Kidney epithelial cell (primary cell): Measurements from ENCODE around the gene LAMA4. TPM values are rescaled to one million over a fixed set of nuclear protein-coding genes. Genes with fewer than 3 reads are reported as not detected.

ENCODE experiments used
- DNase-seq: peaks from one replicate; pipeline ENCODE4 v3.0.0-alpha.2; 2010; ENCODE audit warnings: low read depth
- H3K27me3 ChIP-seq: 2 replicates; pipeline ENCODE4 v1.6.0; 2011; ENCODE audit warnings: low read length; ENCODE audit not compliant: control insufficient read depth, insufficient read depth
- H3K36me3 ChIP-seq: 2 replicates; pipeline ENCODE4 v1.5.1; 2011; ENCODE audit warnings: low read length; ENCODE audit not compliant: control insufficient read depth, insufficient read depth
- H3K4me3 ChIP-seq: 2 replicates; pipeline ENCODE4 v1.5.1; 2011; ENCODE audit warnings: low read depth, mild to moderate bottlenecking, control low read depth, low read length
- CTCF ChIP-seq: IDR thresholded peaks from 2 replicates; pipeline ENCODE4 v1.5.1; 2011; ENCODE audit warnings: mild to moderate bottlenecking, moderate library complexity, low read length, control low read depth, inconsistent platforms; ENCODE audit not compliant: insufficient read depth, poor library complexity, severe bottlenecking
- total RNA-seq: library from RNA; depleted of rRNA; stranded (reverse); fragments of >200 nt; gene quantifications from 2 replicates; pipeline ENCODE4 v1.2.3, GENCODE V29; 2015

Gene LAMA4
- total RNA-seq, 1 donor from 2014 or later: 5.6 TPM

- Histone ChIP-seq H3K36me3 (no peaks in the 10 kb centered on the region), H3K27me3 (no peaks in the 10 kb centered on the region), H3K4me3 (no peak overlapping the region)
- no peak for DNase-seq
- TF ChIP-seq CTCF: no peak
These were observed 34.1 kb upstream of the LAMA4 start for GRCh38 chr6:112288475-112288874.

DNA sequence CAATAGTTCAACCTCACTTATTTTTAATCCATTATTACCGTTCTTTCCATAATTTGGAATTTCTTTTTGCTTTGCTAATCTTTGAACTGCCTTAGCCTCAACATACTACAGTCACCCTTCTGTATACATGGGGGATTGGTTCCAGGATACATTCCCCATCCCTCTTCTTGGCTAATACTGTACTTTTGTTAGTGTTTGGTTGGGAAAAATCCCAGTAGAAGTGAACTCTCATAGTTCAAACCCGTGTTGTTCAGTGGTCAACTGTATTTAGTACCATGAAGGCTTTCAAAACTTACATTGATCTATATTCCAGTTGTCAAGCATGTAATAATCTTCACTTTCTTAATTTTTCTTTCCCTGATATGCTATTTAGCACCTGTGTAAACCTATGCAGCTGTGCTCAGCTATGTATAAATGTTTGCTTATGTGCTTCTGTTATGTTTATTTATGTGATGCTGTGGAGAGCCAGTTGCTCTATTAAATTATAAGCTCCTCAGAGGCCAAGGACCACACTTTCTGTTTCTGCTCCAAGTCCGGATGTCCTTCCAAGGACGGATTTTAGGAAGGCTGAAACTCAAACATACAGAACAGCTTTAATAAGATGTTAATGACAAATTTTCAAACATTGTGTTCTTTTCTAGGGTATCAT lies 33.3 kb upstream of the LAMA4 start:
- Histone ChIP-seq H3K4me3 (no peak overlapping the region), H3K27me3 (no peaks in the 10 kb centered on the region), H3K36me3 (no peaks in the 10 kb centered on the region)
- no peak for TF ChIP-seq CTCF
- no peak for DNase-seq

DNA sequence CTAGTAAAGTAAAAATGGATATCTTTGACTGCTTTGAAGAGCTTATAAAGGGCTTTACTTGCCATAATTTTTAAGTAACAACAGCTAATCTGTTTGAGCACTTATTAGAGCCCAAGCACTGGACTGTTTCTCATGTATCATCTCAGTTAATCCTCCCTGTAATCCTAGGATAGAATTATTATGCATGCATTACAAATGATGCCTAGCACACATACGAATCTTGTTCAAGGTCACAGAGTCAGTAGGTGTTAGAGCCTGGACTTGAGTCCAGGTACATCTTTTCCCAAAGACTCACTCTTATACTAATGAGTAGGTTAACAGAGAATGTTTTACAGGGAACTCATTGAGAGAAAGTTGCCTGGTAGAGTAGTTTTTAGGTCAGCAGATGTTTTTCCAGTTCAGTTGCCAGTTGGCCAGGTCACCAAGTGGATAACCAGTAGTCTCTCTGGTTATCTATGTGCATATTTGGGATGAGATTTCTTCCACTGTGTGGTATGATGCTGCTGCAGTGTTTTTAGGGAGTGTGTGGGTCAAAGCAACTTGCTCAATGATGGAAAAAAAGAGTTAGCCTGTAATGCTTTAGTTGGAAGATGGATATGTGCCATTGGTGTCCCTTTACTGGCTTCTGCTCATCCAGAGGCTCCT lies 32.3 kb upstream of the LAMA4 start:
- Histone ChIP-seq H3K27me3 (no peaks in the 10 kb centered on the region), H3K4me3 (no peak overlapping the region), H3K36me3 (no peaks in the 10 kb centered on the region)
- no peak for DNase-seq
- no peak for TF ChIP-seq CTCF

- Histone ChIP-seq H3K36me3 (no peaks in the 10 kb centered on the region), H3K27me3 (no peaks in the 10 kb centered on the region), H3K4me3 (no peak overlapping the region)
- no peak for DNase-seq
- no peak for TF ChIP-seq CTCF
These were observed 31.6 kb upstream of the LAMA4 start for GRCh38 chr6:112286010-112286409.

DNA sequence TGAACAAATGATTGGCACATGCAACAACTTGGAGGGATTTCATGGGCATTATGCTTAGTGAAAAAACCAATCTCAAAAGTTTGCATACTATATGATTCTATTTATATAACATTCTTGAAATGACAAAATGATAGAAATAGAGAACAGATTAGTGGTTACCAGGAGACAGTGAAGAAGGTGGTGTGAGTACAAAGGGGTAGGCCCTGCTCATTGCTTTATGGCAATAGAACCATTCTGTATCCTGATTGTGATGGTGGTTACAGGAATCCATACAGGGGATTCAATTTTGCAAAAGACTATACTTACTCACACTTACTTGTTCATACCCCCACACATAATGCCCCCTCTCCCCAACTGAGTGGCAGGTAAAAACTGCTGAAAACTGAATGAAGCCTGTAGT lies 30.2 kb upstream of the LAMA4 start:
- no peak for DNase-seq
- TF ChIP-seq CTCF: no peak
- Histone ChIP-seq H3K36me3 (no peaks in the 10 kb centered on the region), H3K27me3 (no peaks in the 10 kb centered on the region), H3K4me3 (no peak overlapping the region)

DNA sequence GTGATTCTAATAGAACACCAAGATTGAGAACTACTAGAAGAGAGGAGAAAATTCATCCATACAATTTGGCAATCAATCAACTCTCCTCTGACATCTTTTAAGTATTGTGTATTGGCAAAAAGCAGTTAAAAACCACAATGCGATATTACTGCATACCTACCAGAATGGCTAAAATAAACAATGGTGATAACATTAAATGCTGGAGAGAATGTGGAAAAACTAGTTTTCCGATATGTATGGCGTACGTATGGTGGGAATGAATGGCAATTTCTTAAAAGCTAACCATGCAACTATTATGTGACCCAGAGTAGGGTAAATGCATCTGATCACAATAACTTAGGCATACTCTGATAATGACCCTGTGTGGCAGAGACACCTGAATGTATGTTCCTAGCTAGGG lies 29.3 kb upstream of the LAMA4 start:
- DNase-seq: no peak
- no peak for TF ChIP-seq CTCF
- H3K27me3 ChIP-seq: no peaks in the 10 kb centered on the region
- H3K36me3 ChIP-seq: no peaks in the 10 kb centered on the region
- no peak overlapping the region for H3K4me3 ChIP-seq
